ENCODE data around the gene FBXL17. TPM values are rescaled to one million over a fixed set of nuclear protein-coding genes. Genes with fewer than 3 reads are reported as not detected.

FBXL17 gene
- total RNA-seq, 1 experiment from 2014 or later, result 5.3 TPM

DNA sequence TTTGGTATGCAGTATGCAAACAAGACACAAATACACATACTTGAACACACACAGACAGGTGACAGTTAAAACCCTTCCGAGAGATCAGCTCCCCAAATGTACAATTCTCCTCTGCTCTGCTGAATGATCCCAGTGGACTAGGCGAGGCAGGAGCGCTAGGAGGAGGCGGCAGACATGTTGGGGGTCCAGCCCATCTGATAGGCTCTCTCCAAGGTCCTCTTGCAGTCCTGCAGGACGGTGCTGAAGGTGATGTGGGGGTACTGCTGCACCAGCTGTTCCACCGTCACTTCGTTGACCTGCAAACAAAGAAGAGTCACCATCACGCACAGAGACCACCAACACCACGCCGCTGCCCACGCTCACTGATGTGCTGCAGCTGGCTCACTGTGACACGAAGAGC lies 520.3 kb downstream of the FBXL17 start:
- no peak overlapping the region for H3K4me3 Mint-ChIP-seq
- Histone ChIP-seq H3K23ac (ENCODE audit: insufficient read length, low read depth, low read length) (no peak overlapping the region), H2BK5ac (ENCODE audit: insufficient read length, low read length) (no peak overlapping the region), H4K91ac (ENCODE audit: insufficient read length, low read depth, low read length) (no peak overlapping the region), H2BK12ac (ENCODE audit: insufficient read length, low read depth, low read length) (no peak overlapping the region), H3K14ac (ENCODE audit: insufficient read depth, low read length) (no peak overlapping the region), H3K4ac (ENCODE audit: low read depth, low read length) (no peak overlapping the region), H2AFZ (ENCODE audit: low read length) (no peak overlapping the region), H3K9me3 (ENCODE audit: control insufficient read depth, low read depth, low read length) (no peaks in the 10 kb centered on the region), H3K79me2 (ENCODE audit: insufficient read depth, low read length) (no peaks in the 10 kb centered on the region), H3K27ac (ENCODE audit: insufficient read length, low read depth, low read length) (no peak overlapping the region), H4K8ac (replicated peaks; ENCODE audit: insufficient read length, low read depth, low read length) (no peak overlapping the region), H2AK5ac (ENCODE audit: insufficient read length, low read length) (no peak overlapping the region), H3K56ac (ENCODE audit: insufficient read length, low read depth, low read length) (no peak overlapping the region), H4K20me1 (ENCODE audit: control insufficient read depth, insufficient read depth, insufficient read length) (no peaks in the 10 kb centered on the region), H3K23me2 (ENCODE audit: insufficient read length, low read depth, low read length, poor library complexity, severe bottlenecking) (no peaks in the 10 kb centered on the region), H3K4me2 (ENCODE audit: insufficient read depth, insufficient read length, low read length) (no peak overlapping the region), H2BK15ac (ENCODE audit: low read depth, low read length) (no peak overlapping the region), H2BK120ac (ENCODE audit: low read depth, low read length, poor library complexity, severe bottlenecking) (no peak overlapping the region), H3K79me1 (ENCODE audit: insufficient read depth, low read depth, low read length, poor library complexity, severe bottlenecking) (no peaks in the 10 kb centered on the region), H3K4me1 (ENCODE audit: insufficient read depth, low read length) (0 out of 2 replicates have a peak, but pooled peaks cover 2% of the 10 kb centered on the region), H3K9ac (ENCODE audit: extremely low read depth, insufficient read length, low read length) (no peak overlapping the region), H3K27me3 (ENCODE audit: insufficient read depth, low read length) (no peaks in the 10 kb centered on the region), H3T11ph (ENCODE audit: low read length) (no peak overlapping the region), H3K18ac (ENCODE audit: insufficient read length, low read depth, low read length) (no peak overlapping the region), H4K5ac (ENCODE audit: insufficient read length, low read depth, low read length) (no peak overlapping the region), H2BK20ac (ENCODE audit: low read depth, low read length, poor library complexity, severe bottlenecking) (no peak overlapping the region)
- H3K36me3 Mint-ChIP-seq (ENCODE audit: insufficient read depth in 1 of 3, low read depth in 3 of 3), result no peaks in the 10 kb centered on the region
- H3K27ac Mint-ChIP-seq, result no peak overlapping the region; a peak in 1 of 7 replicates
- no CpG with 5 or more reads among the region's 12 CpGs for WGBS (ENCODE audit: extremely low coverage, insufficient read length, low lambda C conversion rate)
- TF ChIP-seq, protein P1, sequence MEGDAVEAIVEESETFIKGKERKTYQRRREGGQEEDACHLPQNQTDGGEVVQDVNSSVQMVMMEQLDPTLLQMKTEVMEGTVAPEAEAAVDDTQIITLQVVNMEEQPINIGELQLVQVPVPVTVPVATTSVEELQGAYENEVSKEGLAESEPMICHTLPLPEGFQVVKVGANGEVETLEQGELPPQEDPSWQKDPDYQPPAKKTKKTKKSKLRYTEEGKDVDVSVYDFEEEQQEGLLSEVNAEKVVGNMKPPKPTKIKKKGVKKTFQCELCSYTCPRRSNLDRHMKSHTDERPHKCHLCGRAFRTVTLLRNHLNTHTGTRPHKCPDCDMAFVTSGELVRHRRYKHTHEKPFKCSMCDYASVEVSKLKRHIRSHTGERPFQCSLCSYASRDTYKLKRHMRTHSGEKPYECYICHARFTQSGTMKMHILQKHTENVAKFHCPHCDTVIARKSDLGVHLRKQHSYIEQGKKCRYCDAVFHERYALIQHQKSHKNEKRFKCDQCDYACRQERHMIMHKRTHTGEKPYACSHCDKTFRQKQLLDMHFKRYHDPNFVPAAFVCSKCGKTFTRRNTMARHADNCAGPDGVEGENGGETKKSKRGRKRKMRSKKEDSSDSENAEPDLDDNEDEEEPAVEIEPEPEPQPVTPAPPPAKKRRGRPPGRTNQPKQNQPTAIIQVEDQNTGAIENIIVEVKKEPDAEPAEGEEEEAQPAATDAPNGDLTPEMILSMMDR (conservative IDR thresholded peaks at IDR 0.05), result no peak
- H3K27me3 Mint-ChIP-seq (ENCODE audit: low read depth), result no peaks in the 10 kb centered on the region; the same call in 1 of the 2 replicates
- no peak for DNase-seq
- no peaks in the 10 kb centered on the region for H3K9me3 Mint-ChIP-seq
- peaks cover 11 to 12% of the 10 kb centered on the region in 2 experiments for H3K4me1 Mint-ChIP-seq
